ENCODE measurements around the gene METTL22. TPM values are rescaled to one million over a fixed set of nuclear protein-coding genes. Genes with fewer than 3 reads are reported as not detected.

Gene METTL22
- total and polyA plus RNA-seq, 10 of the 15 experiments (the other 5 are each of a cell fraction or from before 2014, with no cell fraction given), result 6.4 to 34.7 (median 18.8) TPM

DNA sequence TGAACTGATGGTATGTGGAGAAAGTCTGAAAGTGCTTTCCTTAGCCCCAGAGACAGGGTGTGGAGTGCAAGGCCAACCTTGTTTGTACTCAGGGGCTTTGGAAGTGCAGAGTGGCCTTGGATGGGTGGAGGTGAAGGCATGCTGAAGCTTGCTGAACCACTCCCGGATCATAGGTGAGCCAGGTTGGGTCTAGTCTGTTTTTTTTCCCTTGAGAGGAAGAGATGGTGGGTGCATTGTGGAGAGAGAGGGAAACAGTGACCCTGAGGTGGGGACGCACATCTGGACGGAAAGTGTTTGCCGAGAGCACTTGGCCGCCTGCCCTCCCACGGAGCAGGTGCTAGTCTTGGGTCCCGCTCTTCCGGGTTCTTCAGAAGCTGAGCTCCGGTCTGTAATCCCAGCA is 65.4 kb downstream of the METTL22 start:
- BruUV-seq (replicated peaks), result no TSS peak

DNA sequence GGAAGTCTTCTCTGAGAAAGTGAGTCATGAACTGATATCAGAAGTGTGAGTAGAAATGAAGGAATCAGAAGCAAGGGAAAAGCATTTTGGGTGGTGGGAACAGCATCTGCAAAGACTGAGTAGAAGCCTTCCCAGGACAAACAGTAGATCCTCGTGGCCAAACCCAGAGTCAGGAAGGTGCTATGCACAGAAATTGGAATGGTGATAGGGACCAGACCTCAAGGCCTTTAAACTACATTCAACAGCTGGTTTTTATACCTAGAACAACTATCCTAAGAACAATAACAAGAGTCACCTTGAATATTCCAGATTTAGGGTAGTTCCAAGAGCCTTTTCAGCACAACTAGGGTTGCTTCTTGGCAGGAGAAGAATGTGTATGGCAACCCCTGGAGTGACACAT is 68.2 kb downstream of the METTL22 start:
- Histone ChIP-seq H3K9me3 (replicated peaks; ENCODE audit: control insufficient read depth, insufficient read depth, low read length) (peaks cover 5% of the 10 kb centered on the region; the same call in 2 of the 3 replicates), H3K27ac (ENCODE audit: control insufficient read depth, insufficient read depth) (no peak overlapping the region), H3K4me2 (ENCODE audit: control insufficient read depth, insufficient read depth) (no peak overlapping the region), H3K27me3 (replicated peaks in 1 of 2; ENCODE audit: control insufficient read depth in 2 of 2, insufficient read depth in 2 of 2, low read length in 1 of 2) (no peaks in the 10 kb centered on the region), H3K79me2 (ENCODE audit: control insufficient read depth, insufficient read depth, low read length) (no peaks in the 10 kb centered on the region), H3K4me1 (ENCODE audit: control insufficient read depth, insufficient read depth, low read length) (no peaks in the 10 kb centered on the region), H2AFZ (ENCODE audit: control insufficient read depth, low read depth, low read length) (no peak overlapping the region), H3K36me3 (ENCODE audit: control insufficient read depth in 2 of 2, insufficient read depth in 2 of 2, low read length in 1 of 2) (no peaks in the 10 kb centered on the region), H3K9ac (ENCODE audit: control insufficient read depth, insufficient read depth, low read length) (no peak overlapping the region), H4K20me1 (ENCODE audit: control insufficient read depth, insufficient read depth) (no peaks in the 10 kb centered on the region; the same call in 1 of the 2 replicates), H3K4me3 (no peak overlapping the region)
- ChIA-PET POLR2A (no interaction called here), CTCF (no interaction called here), SMC1A (ENCODE audit: uncharacterized antibody, unreplicated experiment) (no interaction called here), RAD21 (ENCODE audit: unreplicated experiment) (no interaction called here)
- no TSS peak for BruUV-seq (replicated peaks)
- ATAC-seq (no peak), DNase-seq (ENCODE audit: low read depth, low spot score) (no peak), FAIRE-seq (no peak)
- in situ Hi-C loops (cut with MboI), result no loop called here
- peak; percentile 59; the same call in 1 of the 2 replicates for TF ChIP-seq CBX5 (IDR thresholded peaks at IDR 0.05; ENCODE audit: low read depth)
- TF ChIP-seq SREBF1 (IDR thresholded peaks at IDR 0.05; ENCODE audit: low read length), result no peak
- WGBS (ENCODE audit: insufficient coverage, insufficient replicate concordance, low lambda C conversion rate, missing lambda C conversion rate), result 0% methylated on average over 1 of the region's 1 CpG
- intact Hi-C loops (cut with micrococcal nuclease; ENCODE audit: unreplicated experiment), result no loop called here

More for the DNA sequence above, 65.4 kb downstream of the METTL22 start:
- H3K9ac ChIP-seq (ENCODE audit: control insufficient read depth, insufficient read depth, low read length), result no peak overlapping the region
- no peaks in the 10 kb centered on the region for H3K36me3 ChIP-seq (ENCODE audit: control insufficient read depth in 2 of 2, insufficient read depth in 2 of 2, low read length in 1 of 2)
- no peak overlapping the region for H2AFZ ChIP-seq (ENCODE audit: control insufficient read depth, low read depth, low read length)
- H3K9me3 ChIP-seq (replicated peaks; ENCODE audit: control insufficient read depth, insufficient read depth, low read length), result peaks cover 5% of the 10 kb centered on the region; the same call in 2 of the 3 replicates
- 50% methylated on average over 2 of the region's 9 CpGs for WGBS (ENCODE audit: insufficient coverage, insufficient replicate concordance, low lambda C conversion rate, missing lambda C conversion rate)
- RAD21 ChIA-PET (ENCODE audit: unreplicated experiment), result no interaction called here
- TF ChIP-seq ESRRA (IDR thresholded peaks at IDR 0.05; ENCODE audit: low read length), result no peak
- TF ChIP-seq ZNF24 (IDR thresholded peaks at IDR 0.05), result no peak
- no peak for TF ChIP-seq KDM1A (IDR thresholded peaks at IDR 0.05; ENCODE audit: borderline replicate concordance)
- no peak for TF ChIP-seq PAX8 (IDR thresholded peaks at IDR 0.05)
- TF ChIP-seq CBFB (IDR thresholded peaks at IDR 0.05; ENCODE audit: low read depth), result no peak
- TF ChIP-seq CHD4 (IDR thresholded peaks at IDR 0.05), result no peak
- POLR2A ChIA-PET, result no interaction called here
- H3K27me3 ChIP-seq (replicated peaks in 1 of 2; ENCODE audit: control insufficient read depth in 2 of 2, insufficient read depth in 2 of 2, low read length in 1 of 2), result no peaks in the 10 kb centered on the region
- H3K4me1 ChIP-seq (ENCODE audit: control insufficient read depth, insufficient read depth, low read length), result no peaks in the 10 kb centered on the region
- DNase-seq (ENCODE audit: low read depth, low spot score), result no peak
- in situ Hi-C loops (cut with MboI) (no loop called here), intact Hi-C loops (cut with micrococcal nuclease; ENCODE audit: unreplicated experiment) (no loop called here)
- SMC1A ChIA-PET (ENCODE audit: uncharacterized antibody, unreplicated experiment), result no interaction called here
- no peak for FAIRE-seq
- H4K20me1 ChIP-seq (ENCODE audit: control insufficient read depth, insufficient read depth), result no peaks in the 10 kb centered on the region; the same call in 1 of the 2 replicates
- CTCF ChIA-PET, result no interaction called here
- no peak for ATAC-seq
- H3K4me2 ChIP-seq (ENCODE audit: control insufficient read depth, insufficient read depth), result no peak overlapping the region
- H3K79me2 ChIP-seq (ENCODE audit: control insufficient read depth, insufficient read depth, low read length), result no peaks in the 10 kb centered on the region
- no peak overlapping the region for H3K4me3 ChIP-seq
- no peak overlapping the region for H3K27ac ChIP-seq (ENCODE audit: control insufficient read depth, insufficient read depth)

Measured in GM12878 (cell line).